22Rv1 (cell line): ENCODE measurements around the gene SON.

Source experiments
- H3K27ac ChIP-seq: fragments of 450-650 bp; 2 replicates; pipeline ENCODE4 v1.5.1; 2017
- ZFX ChIP-seq: fragments of 450-650 bp; IDR thresholded peaks from 2 replicates; pipeline ENCODE4 v1.6.1; 2017; ENCODE audit warnings: antibody characterized with exemption, borderline replicate concordance
- TF ChIP-seq, protein P1 (sequence below): fragments of 450-650 bp; IDR thresholded peaks from 2 replicates; pipeline ENCODE4 v1.5.1; 2017; ENCODE audit warnings: mild to moderate bottlenecking

SON gene

DNA sequence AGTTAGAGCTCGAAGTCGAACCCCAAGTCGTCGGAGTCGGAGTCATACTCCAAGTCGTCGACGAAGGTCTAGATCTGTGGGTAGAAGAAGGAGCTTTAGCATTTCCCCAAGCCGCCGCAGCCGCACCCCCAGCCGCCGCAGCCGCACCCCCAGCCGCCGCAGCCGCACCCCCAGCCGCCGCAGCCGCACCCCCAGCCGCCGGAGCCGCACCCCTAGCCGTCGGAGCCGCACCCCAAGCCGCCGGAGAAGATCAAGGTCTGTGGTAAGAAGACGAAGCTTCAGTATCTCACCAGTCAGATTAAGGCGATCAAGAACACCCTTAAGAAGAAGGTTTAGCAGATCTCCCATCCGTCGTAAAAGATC, 12.1 kb downstream of the SON start:
- no peak overlapping the region for H3K27ac ChIP-seq
- TF ChIP-seq, protein P1, sequence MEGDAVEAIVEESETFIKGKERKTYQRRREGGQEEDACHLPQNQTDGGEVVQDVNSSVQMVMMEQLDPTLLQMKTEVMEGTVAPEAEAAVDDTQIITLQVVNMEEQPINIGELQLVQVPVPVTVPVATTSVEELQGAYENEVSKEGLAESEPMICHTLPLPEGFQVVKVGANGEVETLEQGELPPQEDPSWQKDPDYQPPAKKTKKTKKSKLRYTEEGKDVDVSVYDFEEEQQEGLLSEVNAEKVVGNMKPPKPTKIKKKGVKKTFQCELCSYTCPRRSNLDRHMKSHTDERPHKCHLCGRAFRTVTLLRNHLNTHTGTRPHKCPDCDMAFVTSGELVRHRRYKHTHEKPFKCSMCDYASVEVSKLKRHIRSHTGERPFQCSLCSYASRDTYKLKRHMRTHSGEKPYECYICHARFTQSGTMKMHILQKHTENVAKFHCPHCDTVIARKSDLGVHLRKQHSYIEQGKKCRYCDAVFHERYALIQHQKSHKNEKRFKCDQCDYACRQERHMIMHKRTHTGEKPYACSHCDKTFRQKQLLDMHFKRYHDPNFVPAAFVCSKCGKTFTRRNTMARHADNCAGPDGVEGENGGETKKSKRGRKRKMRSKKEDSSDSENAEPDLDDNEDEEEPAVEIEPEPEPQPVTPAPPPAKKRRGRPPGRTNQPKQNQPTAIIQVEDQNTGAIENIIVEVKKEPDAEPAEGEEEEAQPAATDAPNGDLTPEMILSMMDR, result no peak
- TF ChIP-seq ZFX, result no peak

- H3K27ac ChIP-seq, result no peak overlapping the region
- TF ChIP-seq, protein P1, result no peak
- TF ChIP-seq ZFX, result no peak
Measured at GRCh38 chr21:33557447-33557846, 14.6 kb downstream of the SON start.

- no peak for TF ChIP-seq ZFX
- TF ChIP-seq, protein P1, result no peak
- H3K27ac ChIP-seq, result no peak overlapping the region
Measured at GRCh38 chr21:33558777-33559421, 16.1 kb downstream of the SON start.

- H3K27ac ChIP-seq, result no peak overlapping the region
- TF ChIP-seq, protein P1, result no peak
- no peak for TF ChIP-seq ZFX
Measured at GRCh38 chr21:33559813-33560212, 17.0 kb downstream of the SON start.

DNA sequence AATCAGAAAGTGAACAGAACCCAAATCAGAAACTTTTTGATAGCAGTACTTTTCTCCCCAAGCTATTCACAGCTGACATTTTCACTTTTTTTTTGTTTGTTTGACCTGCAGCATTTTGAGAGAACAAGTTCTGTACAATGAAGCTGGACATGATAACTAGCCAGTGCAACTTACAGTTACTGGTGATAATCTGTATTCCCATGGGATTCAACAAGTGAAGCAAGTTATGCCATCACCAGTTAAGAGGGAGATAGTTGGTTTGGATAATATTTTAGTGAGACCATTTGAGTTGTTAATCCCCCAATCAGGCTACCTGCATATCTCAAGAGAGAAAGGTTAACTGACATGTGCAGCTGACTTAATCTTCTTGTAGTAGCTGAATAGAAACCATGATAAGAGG, 18.1 kb downstream of the SON start:
- no peak for TF ChIP-seq ZFX
- TF ChIP-seq, protein P1, result no peak
- H3K27ac ChIP-seq, result no peak overlapping the region

GRCh38 chr21:33561373-33561772, 18.5 kb downstream of the SON start:
- no peak overlapping the region for H3K27ac ChIP-seq
- TF ChIP-seq, protein P1, result no peak
- TF ChIP-seq ZFX, result no peak

GRCh38 chr21:33562389-33562788, 19.6 kb downstream of the SON start:
- no peak overlapping the region for H3K27ac ChIP-seq
- TF ChIP-seq ZFX, result no peak
- TF ChIP-seq, protein P1, result no peak
